K562 (cell line): ENCODE data around the gene MBIP. TPM values are rescaled to one million over a fixed set of nuclear protein-coding genes. Genes with fewer than 3 reads are reported as not detected.
A peak's percentile ranks its signal among the peaks of the same experiment; 100 is the strongest.

Experiments used
- ATAC-seq: fragments of 200-7000 bp; cut with Tn5 transposase; 3 replicates; pipeline ENCODE4 v1.9.1; 2020; ENCODE audit warnings: moderate library complexity
- BruUV-seq: library from RNA; stranded (reverse); fragments of 400-500 nt; replicated peaks from 2 replicates; lab custom pipeline; 2021; lab: Mats Ljungman, UMichigan
- CTCF ChIA-PET: fragments of 300-600 bp; formaldehyde crosslinking; extraction: SDS; loops from one replicate; lab custom pipeline; 2021; ENCODE audit warnings: low intra/inter-chr PET ratio; lab: Yijun Ruan, JAX
- POLR2A ChIA-PET: fragments of 300-600, 350-650 bp; sonication (Branson Sonifier 250); formaldehyde crosslinking; extraction: SDS; loops from one replicate; lab custom pipeline; 2021; ENCODE audit warnings: antibody characterized with exemption, inconsistent platforms; lab: Yijun Ruan, JAX
- DNase-seq, 4 experiments: peaks; one replicate each; pipeline versions ENCODE4 v3.0.0 to v3.0.0-alpha.2; 2011 to 2018; ENCODE audit warnings: low spot score in 3 of 4, mixed read lengths in 3 of 4; ENCODE audit errors: extremely low read depth in 1 of 4
- FAIRE-seq: peaks from 2 replicates; lab custom pipeline; 2011; peaks lifted over from hg19 to GRCh38; lab: Jason Lieb, UNC
- H2AFZ ChIP-seq: 2 replicates; pipeline ENCODE4 v1.6.0; 2011; ENCODE audit warnings: low read depth, low read length, control low read depth, inconsistent platforms
- H3K27ac ChIP-seq: fragments of 200-600 bp; 3 replicates; pipeline ENCODE4 v1.8.0; 2011; ENCODE audit warnings: low read depth, mild to moderate bottlenecking, control low read depth, inconsistent platforms, low read length, moderate library complexity, mixed read lengths; ENCODE audit errors: extremely low read depth
- H3K27me3 ChIP-seq, 2 experiments: fragments of 300-600 bp in 1 of 2; 2 replicates in 1 of 2; 3 replicates in 1 of 2; pipeline versions ENCODE4 v1.6.0 to v1.8.0; 2011; ENCODE audit warnings: inconsistent platforms in 2 of 2, low read length in 2 of 2, mild to moderate bottlenecking in 1 of 2, mixed read lengths in 1 of 2, moderate library complexity in 1 of 2; ENCODE audit not compliant: control insufficient read depth in 2 of 2, insufficient read depth in 2 of 2
- H3K36me3 ChIP-seq: fragments of 300-600 bp; 3 replicates; pipeline ENCODE4 v1.8.0; 2011; ENCODE audit warnings: mild to moderate bottlenecking, low read length, inconsistent platforms; ENCODE audit not compliant: control insufficient read depth, insufficient read depth
- H3K4me1 ChIP-seq, 2 experiments: fragments of 200-600 bp in 1 of 2; replicated peaks in 1 of 2; 2 replicates in 1 of 2; 3 replicates in 1 of 2; pipeline versions ENCODE4 v1.5.1 to v1.8.0; 2011; ENCODE audit warnings: inconsistent platforms in 2 of 2, low read length in 2 of 2, mild to moderate bottlenecking in 1 of 2, mixed read lengths in 1 of 2, moderate library complexity in 1 of 2; ENCODE audit not compliant: control insufficient read depth in 2 of 2, insufficient read depth in 2 of 2
- H3K4me2 ChIP-seq: 2 replicates; pipeline ENCODE4 v1.6.1; 2011; ENCODE audit warnings: low read length, control low read depth, inconsistent platforms, mixed read lengths; ENCODE audit not compliant: insufficient read depth
- H3K4me3 ChIP-seq: fragments of 200-600 bp; sonication (generic), shearing (Covaris generic); 2 replicates; pipeline ENCODE4 v1.5.1; 2016; ENCODE audit warnings: control low read depth, inconsistent platforms
- H3K79me2 ChIP-seq: fragments of 200-600 bp; 3 replicates; pipeline ENCODE4 v1.8.0; 2011; ENCODE audit warnings: low read length, inconsistent platforms; ENCODE audit not compliant: control insufficient read depth, insufficient read depth
- H3K9ac ChIP-seq, 2 experiments: 2 replicates each; pipeline versions ENCODE4 v1.6.0 to v1.6.1; 2011; ENCODE audit warnings: low read depth in 2 of 2, low read length in 2 of 2, control low read depth in 1 of 2, inconsistent platforms in 1 of 2, mild to moderate bottlenecking in 1 of 2, mixed read lengths in 1 of 2; ENCODE audit not compliant: insufficient read depth in 1 of 2
- H3K9me1 ChIP-seq: one replicate; pipeline ENCODE4 v1.6.0; 2011; ENCODE audit warnings: inconsistent platforms, mild to moderate bottlenecking, low read length, moderate library complexity; ENCODE audit not compliant: control insufficient read depth, insufficient read depth
- H3K9me3 ChIP-seq: replicated peaks from 2 replicates; pipeline ENCODE4 v1.5.1; 2011; ENCODE audit warnings: low read depth, low read length, inconsistent platforms; ENCODE audit not compliant: control insufficient read depth, insufficient read depth
- H4K20me1 ChIP-seq: replicated peaks from 2 replicates; pipeline ENCODE4 v1.6.1; 2011; ENCODE audit warnings: low read length, inconsistent platforms, mixed read lengths; ENCODE audit not compliant: control insufficient read depth, insufficient read depth
- ARID1B ChIP-seq: fragments of 450-650 bp; IDR thresholded peaks from 2 replicates; pipeline ENCODE4 v1.6.1; 2016; ENCODE audit warnings: antibody characterized with exemption, mild to moderate bottlenecking, inconsistent platforms
- CBFA2T2 ChIP-seq: fragments of 450-650 bp; conservative IDR thresholded peaks from 2 replicates; pipeline ENCODE4 v1.6.1; 2017; ENCODE audit warnings: mild to moderate bottlenecking
- CBFA2T3 ChIP-seq: fragments of 450-650 bp; IDR thresholded peaks from 2 replicates; pipeline ENCODE4 v1.6.1; 2017
- CHD2 ChIP-seq: IDR thresholded peaks from 2 replicates; pipeline ENCODE4 v1.6.1; 2011; ENCODE audit warnings: low read depth, low read length
- ELF1 ChIP-seq: fragments of 200-800 bp; sonication (Bioruptor generic); IDR thresholded peaks from 2 replicates; pipeline ENCODE4 v1.6.1; 2016; ENCODE audit warnings: missing genetic modification characterization, missing compliant biosample characterization
- HOXB6 ChIP-seq: fragments of 250-450 bp; sonication (Bioruptor Pico); IDR thresholded peaks from 2 replicates; pipeline ENCODE4 v1.5.1; 2022; ENCODE audit warnings: mild to moderate bottlenecking, borderline replicate concordance
- KDM1A ChIP-seq, 2 experiments: fragments of 450-650 bp; IDR thresholded peaks; 2 replicates each; pipeline ENCODE4 v1.6.1; 2016; ENCODE audit warnings: mild to moderate bottlenecking in 2 of 2
- SOX6 ChIP-seq: fragments of 450-650 bp; IDR thresholded peaks from 2 replicates; pipeline ENCODE4 v1.6.1; 2014; ENCODE audit warnings: mild to moderate bottlenecking
- TAL1 ChIP-seq: fragments of 450-650 bp; IDR thresholded peaks from 2 replicates; pipeline ENCODE4 v1.6.1; 2016; ENCODE audit warnings: mild to moderate bottlenecking
- TCF3 ChIP-seq: sonication (generic); formaldehyde crosslinking; IDR thresholded peaks from 2 replicates; pipeline ENCODE4 v1.4.0; 2020; ENCODE audit warnings: mild to moderate bottlenecking, missing genetic modification reagents
- WGBS: fragments of 100-300 bp; shearing (Covaris generic); methylation state at CpG from one replicate; pipeline ENCODE4 v1.1.6; 2016; ENCODE audit warnings: low coverage, mixed read lengths; ENCODE audit not compliant: insufficient coverage; ENCODE audit errors: missing lambda C conversion rate; 5-methylcytosine and 5-hydroxymethylcytosine counted together
- in situ Hi-C: fragments of 300-500 bp; cut with MboI; formaldehyde crosslinking; loops from 4 replicates; pipeline ENCODE4 v1.15.0; 2018; ENCODE audit warnings: inconsistent platforms, mixed read lengths
- intact Hi-C: fragments of 100-400 bp; cut with micrococcal nuclease; formaldehyde crosslinking; loops from 2 replicates; pipeline ENCODE4 v1.14.2; 2022
- polyA plus RNA-seq, 8 experiments: library from polyadenylated mRNA; depleted of rRNA in 4 of 8; stranded (reverse) in 5 of 8; unstranded in 3 of 8; fragments of >200 nt; fragmentation: Nextera tagmentation in 2 of 8; fragmentation: Illumina TruSeq in 1 of 8; extraction: Ambion mirVana in 2 of 8; extraction: Trizol in 1 of 8; gene quantifications; 2 replicates each; pipeline versions ENCODE4 v1.2.1 to v1.2.3, GENCODE V29; 2011 to 2014; ENCODE audit warnings: inconsistent platforms in 1 of 8, missing spikeins in 1 of 8
- total RNA-seq, 7 experiments: library from RNA; depleted of rRNA in 6 of 7; stranded (reverse); fragments of >200 nt in 6 of 7; fragmentation: Illumina TruSeq in 2 of 7; extraction: Trizol in 2 of 7; gene quantifications; 2 replicates each; pipeline versions ENCODE4 v1.2.1 to v1.2.3, GENCODE V29; 2011 to 2021; ENCODE audit warnings: low replicate concordance in 1 of 7
- TF ChIP-seq, protein P1 (sequence below): fragments of 250-450 bp; sonication (Bioruptor Pico); IDR thresholded peaks from 2 replicates; pipeline ENCODE4 v1.5.0; 2022; ENCODE audit warnings: mild to moderate bottlenecking
- TF ChIP-seq, protein P2 (sequence below), 2 experiments: fragments of 450-650 bp; conservative IDR thresholded peaks; 2 replicates each; pipeline ENCODE4 v1.6.1; 2017; ENCODE audit warnings: mild to moderate bottlenecking in 2 of 2, moderate library complexity in 2 of 2

Gene MBIP
- total and polyA plus RNA-seq, 9 of the 15 experiments (the other 6 are each of a cell fraction or from before 2014, with no cell fraction given), result 8.4 to 31.1 (median 19.4) TPM

GRCh38 chr14:36300337-36300736 is 20.1 kb downstream of the MBIP start (continued):
- no peak for TF ChIP-seq CHD2

- H3K4me1 ChIP-seq, result no peaks in the 10 kb centered on the region
- H3K4me3 ChIP-seq, result no peak overlapping the region
- H3K27me3 ChIP-seq, result no peaks in the 10 kb centered on the region
- H3K79me2 ChIP-seq, result no peaks in the 10 kb centered on the region
- WGBS, result 56% methylated on average over 4 of the region's 4 CpGs
- ATAC-seq (no peak), FAIRE-seq (no peak), DNase-seq (no peak)
- ChIA-PET CTCF (no interaction called here), POLR2A (interaction anchor here (0.7 to 1.2 kb wide), 2 partner anchors 11 to 18 kb away, joined by 3 to 4 read pairs; no protein-coding TSS in a partner anchor)
- H3K4me2 ChIP-seq, result no peak overlapping the region
- TF ChIP-seq, protein P1, sequence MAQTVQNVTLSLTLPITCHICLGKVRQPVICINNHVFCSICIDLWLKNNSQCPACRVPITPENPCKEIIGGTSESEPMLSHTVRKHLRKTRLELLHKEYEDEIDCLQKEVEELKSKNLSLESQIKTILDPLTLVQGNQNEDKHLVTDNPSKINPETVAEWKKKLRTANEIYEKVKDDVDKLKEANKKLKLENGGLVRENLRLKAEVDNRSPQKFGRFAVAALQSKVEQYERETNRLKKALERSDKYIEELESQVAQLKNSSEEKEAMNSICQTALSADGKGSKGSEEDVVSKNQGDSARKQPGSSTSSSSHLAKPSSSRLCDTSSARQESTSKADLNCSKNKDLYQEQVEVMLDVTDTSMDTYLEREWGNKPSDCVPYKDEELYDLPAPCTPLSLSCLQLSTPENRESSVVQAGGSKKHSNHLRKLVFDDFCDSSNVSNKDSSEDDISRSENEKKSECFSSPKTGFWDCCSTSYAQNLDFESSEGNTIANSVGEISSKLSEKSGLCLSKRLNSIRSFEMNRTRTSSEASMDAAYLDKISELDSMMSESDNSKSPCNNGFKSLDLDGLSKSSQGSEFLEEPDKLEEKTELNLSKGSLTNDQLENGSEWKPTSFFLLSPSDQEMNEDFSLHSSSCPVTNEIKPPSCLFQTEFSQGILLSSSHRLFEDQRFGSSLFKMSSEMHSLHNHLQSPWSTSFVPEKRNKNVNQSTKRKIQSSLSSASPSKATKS (CRISPR knock-in tag), result no peak
- TF ChIP-seq CBFA2T2, result peak; percentile 25; the same call in 1 of the 2 replicates
- no peak for TF ChIP-seq HOXB6 (CRISPR knock-in tag)
- peak; percentile 56 for TF ChIP-seq SOX6
- peak; percentile 21; the same call in 1 of the 2 replicates for TF ChIP-seq TAL1
- no peak for TF ChIP-seq ELF1
- TF ChIP-seq CBFA2T3, result peak; percentile 53
- TF ChIP-seq, protein P2, sequence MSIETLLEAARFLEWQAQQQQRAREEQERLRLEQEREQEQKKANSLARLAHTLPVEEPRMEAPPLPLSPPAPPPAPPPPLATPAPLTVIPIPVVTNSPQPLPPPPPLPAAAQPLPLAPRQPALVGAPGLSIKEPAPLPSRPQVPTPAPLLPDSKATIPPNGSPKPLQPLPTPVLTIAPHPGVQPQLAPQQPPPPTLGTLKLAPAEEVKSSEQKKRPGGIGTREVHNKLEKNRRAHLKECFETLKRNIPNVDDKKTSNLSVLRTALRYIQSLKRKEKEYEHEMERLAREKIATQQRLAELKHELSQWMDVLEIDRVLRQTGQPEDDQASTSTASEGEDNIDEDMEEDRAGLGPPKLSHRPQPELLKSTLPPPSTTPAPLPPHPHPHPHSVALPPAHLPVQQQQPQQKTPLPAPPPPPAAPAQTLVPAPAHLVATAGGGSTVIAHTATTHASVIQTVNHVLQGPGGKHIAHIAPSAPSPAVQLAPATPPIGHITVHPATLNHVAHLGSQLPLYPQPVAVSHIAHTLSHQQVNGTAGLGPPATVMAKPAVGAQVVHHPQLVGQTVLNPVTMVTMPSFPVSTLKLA (conservative IDR thresholded peaks at IDR 0.05), result no peak
- peak in 1 of 2 experiments; percentile 25; a peak in 1 of 4 replicates for TF ChIP-seq KDM1A (IDR thresholded peaks at IDR 0.05)
- TF ChIP-seq TCF3, result peak; percentile 19; the same call in 1 of the 2 replicates
- TF ChIP-seq ARID1B, result peak; percentile 10; the same call in 1 of the 2 replicates
- no peaks in the 10 kb centered on the region for H3K9me1 ChIP-seq
- H4K20me1 ChIP-seq, result no peaks in the 10 kb centered on the region
- H3K9ac ChIP-seq, result no peak overlapping the region
- in situ Hi-C loops (no loop called here), intact Hi-C loops (no loop called here)
- H2AFZ ChIP-seq, result no peak overlapping the region
- BruUV-seq, result no TSS peak
- H3K27ac ChIP-seq, result no peak overlapping the region
- H3K36me3 ChIP-seq, result peaks cover 29% of the 10 kb centered on the region
- no peaks in the 10 kb centered on the region for H3K9me3 ChIP-seq
These were observed 24.5 kb downstream of the MBIP start for GRCh38 chr14:36295642-36296627.
